CD4-positive, alpha-beta T cell (primary cell): ENCODE data around the gene VIPR1. TPM values are rescaled to one million over a fixed set of nuclear protein-coding genes. Genes with fewer than 3 reads are reported as not detected.
A peak's percentile ranks its signal among the peaks of the same experiment; 100 is the strongest.

Source experiments
- ATAC-seq: fragments of 200-7000 bp; cut with Tn5 transposase; one replicate; pipeline ENCODE4 v1.10.0; 2022; ENCODE audit warnings: mild to moderate bottlenecking; ENCODE audit not compliant: poor library complexity
- CTCF ChIA-PET: fragments of 350-600 bp; sonication (Branson Sonifier 250); formaldehyde crosslinking; loops from one replicate; lab custom pipeline; 2021; ENCODE audit warnings: antibody characterized with exemption, inconsistent platforms; lab: Charles Lee
- POLR2A ChIA-PET: fragments of 350-600 bp; sonication (Branson Sonifier 250); formaldehyde crosslinking; loops from one replicate; lab custom pipeline; 2021; ENCODE audit warnings: antibody characterized with exemption, inconsistent platforms; lab: Charles Lee
- DNase-seq, 14 experiments: peaks; one replicate each; pipeline ENCODE4 v3.0.0-alpha.2; 2013 to 2020; ENCODE audit warnings: mixed read lengths in 2 of 14
- H3K27ac ChIP-seq, 2 donors: one replicate each; pipeline versions ENCODE4 v1.5.1 to v1.7.0; 2013; ENCODE audit warnings: low read length in 2 of 2, low read depth in 1 of 2, mild to moderate bottlenecking in 1 of 2
- H3K27me3 ChIP-seq, 2 experiments: 1 replicate in 1 of 2; 2 replicates in 1 of 2; pipeline versions ENCODE4 v1.6.1 to v1.7.0; 2013; ENCODE audit warnings: low read length in 2 of 2, control low read depth in 1 of 2, mild to moderate bottlenecking in 1 of 2, moderate library complexity in 1 of 2; ENCODE audit not compliant: insufficient read depth in 2 of 2, control insufficient read depth in 1 of 2
- H3K36me3 ChIP-seq: one replicate; pipeline ENCODE4 v1.6.1; 2013; ENCODE audit warnings: low read length, control low read depth; ENCODE audit not compliant: insufficient read depth
- H3K4me1 ChIP-seq: one replicate; pipeline ENCODE4 v1.6.1; 2013; ENCODE audit warnings: low read length, control low read depth; ENCODE audit not compliant: insufficient read depth
- H3K4me3 ChIP-seq: one replicate; pipeline ENCODE4 v1.5.1; 2013; ENCODE audit warnings: mild to moderate bottlenecking, low read length, moderate library complexity
- H3K9me3 ChIP-seq, 2 experiments: 1 replicate in 1 of 2; 2 replicates in 1 of 2; pipeline versions ENCODE4 v1.6.1 to v1.7.0; 2013; ENCODE audit warnings: low read length in 2 of 2, mild to moderate bottlenecking in 2 of 2, control low read depth in 1 of 2, moderate library complexity in 1 of 2; ENCODE audit not compliant: control insufficient read depth in 1 of 2, insufficient read depth in 1 of 2
- H3K27ac Mint-ChIP-seq: one replicate; pipeline ENCODE4 v1.8.0; 2020; ENCODE audit warnings: mixed read lengths
- H3K27me3 Mint-ChIP-seq: one replicate; pipeline ENCODE4 v1.8.0; 2021; ENCODE audit warnings: mixed read lengths
- H3K36me3 Mint-ChIP-seq: one replicate; pipeline ENCODE4 v1.8.0; 2021; ENCODE audit warnings: low read depth, mixed read lengths
- H3K4me1 Mint-ChIP-seq: one replicate; pipeline ENCODE4 v1.8.0; 2021; ENCODE audit warnings: low read depth, mixed read lengths
- H3K4me3 Mint-ChIP-seq: one replicate; pipeline ENCODE4 v1.8.0; 2020; ENCODE audit warnings: mild to moderate bottlenecking, mixed read lengths
- H3K9me3 Mint-ChIP-seq: one replicate; pipeline ENCODE4 v1.8.0; 2020; ENCODE audit warnings: mixed read lengths
- intact Hi-C, 2 experiments: fragments of 100-400 bp; cut with DNase I in 1 of 2; cut with micrococcal nuclease in 1 of 2; formaldehyde crosslinking; loops; one replicate each; pipeline versions ENCODE4 v1.15.1 to v1.9.0; 2023 to 2025; cut with DNase I, micrococcal nuclease
- total RNA-seq, 174 experiments: library from RNA in 2 of 174; stranded (reverse) in 2 of 174; gene quantifications; one replicate each; pipeline ENCODE4 v1.2.3 and lab custom pipeline; 2021 to 2026
- TF ChIP-seq, protein P1 (sequence below): fragments of 200-600 bp; IDR thresholded peaks from one replicate; pipeline ENCODE4 v1.8.0; 2022; ENCODE audit warnings: antibody characterized with exemption, mild to moderate bottlenecking

Gene VIPR1
- total RNA-seq, 2 experiments from 2014 or later: 66.8 to 67.6 TPM

DNA sequence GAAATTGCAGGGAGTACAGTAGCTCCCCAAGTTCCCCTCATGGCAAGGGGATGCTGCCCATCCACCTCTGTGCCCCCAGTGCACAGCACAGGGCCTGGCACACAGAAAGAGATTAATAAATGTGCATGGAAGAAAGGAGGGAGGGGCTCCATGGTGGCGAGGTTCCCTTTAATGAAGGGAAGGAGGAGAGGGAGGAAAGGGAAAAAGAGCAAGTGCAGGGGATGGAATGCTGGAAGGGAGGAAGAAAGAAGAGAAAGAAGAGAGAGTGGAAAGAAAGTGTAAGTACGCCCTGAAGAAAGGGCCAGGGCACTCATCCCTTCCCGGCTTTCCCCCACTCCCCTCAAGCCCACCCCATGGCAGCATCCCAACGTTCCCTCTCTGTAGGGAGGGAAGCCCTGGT, 1.5 kb upstream of the VIPR1 start:
- peaks cover 39% of the 10 kb centered on the region for H3K4me1 Mint-ChIP-seq
- Histone ChIP-seq H3K27me3 (peaks cover 10 to 14% of the 10 kb centered on the region in 2 experiments), H3K4me3 (peak overlapping the region; percentile 71), H3K36me3 (no peaks in the 10 kb centered on the region), H3K4me1 (peaks cover 43% of the 10 kb centered on the region), H3K27ac (no peak overlapping the region), H3K9me3 (no peaks in the 10 kb centered on the region)
- ChIA-PET CTCF (interaction anchor here (0.6 to 2.1 kb wide), 10 partner anchors 9 to 141 kb away, joined by 3 to 31 read pairs (median 4); no protein-coding TSS in a partner anchor), POLR2A (interaction anchor here (0.8 to 2.6 kb wide), 8 partner anchors 36 to 113 kb away, joined by 4 to 30 read pairs (median 12); partner anchors contain the start of genes SEC22C and SS18L2)
- ATAC-seq (no peak), DNase-seq (no peak)
- peak overlapping the region; percentile 40 for H3K27ac Mint-ChIP-seq
- intact Hi-C loops: loop anchor here (1.0 to 10.0 kb wide), 4 partner anchors 39 to 1124 kb away; partner anchors contain the start of gene ANO10 (in 1 of the 2)
- peaks cover 5% of the 10 kb centered on the region for H3K36me3 Mint-ChIP-seq
- H3K4me3 Mint-ChIP-seq: peak overlapping the region; percentile 91
- no peaks in the 10 kb centered on the region for H3K9me3 Mint-ChIP-seq
- peaks cover 22% of the 10 kb centered on the region for H3K27me3 Mint-ChIP-seq
- TF ChIP-seq, protein P1, sequence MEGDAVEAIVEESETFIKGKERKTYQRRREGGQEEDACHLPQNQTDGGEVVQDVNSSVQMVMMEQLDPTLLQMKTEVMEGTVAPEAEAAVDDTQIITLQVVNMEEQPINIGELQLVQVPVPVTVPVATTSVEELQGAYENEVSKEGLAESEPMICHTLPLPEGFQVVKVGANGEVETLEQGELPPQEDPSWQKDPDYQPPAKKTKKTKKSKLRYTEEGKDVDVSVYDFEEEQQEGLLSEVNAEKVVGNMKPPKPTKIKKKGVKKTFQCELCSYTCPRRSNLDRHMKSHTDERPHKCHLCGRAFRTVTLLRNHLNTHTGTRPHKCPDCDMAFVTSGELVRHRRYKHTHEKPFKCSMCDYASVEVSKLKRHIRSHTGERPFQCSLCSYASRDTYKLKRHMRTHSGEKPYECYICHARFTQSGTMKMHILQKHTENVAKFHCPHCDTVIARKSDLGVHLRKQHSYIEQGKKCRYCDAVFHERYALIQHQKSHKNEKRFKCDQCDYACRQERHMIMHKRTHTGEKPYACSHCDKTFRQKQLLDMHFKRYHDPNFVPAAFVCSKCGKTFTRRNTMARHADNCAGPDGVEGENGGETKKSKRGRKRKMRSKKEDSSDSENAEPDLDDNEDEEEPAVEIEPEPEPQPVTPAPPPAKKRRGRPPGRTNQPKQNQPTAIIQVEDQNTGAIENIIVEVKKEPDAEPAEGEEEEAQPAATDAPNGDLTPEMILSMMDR: no peak

DNA sequence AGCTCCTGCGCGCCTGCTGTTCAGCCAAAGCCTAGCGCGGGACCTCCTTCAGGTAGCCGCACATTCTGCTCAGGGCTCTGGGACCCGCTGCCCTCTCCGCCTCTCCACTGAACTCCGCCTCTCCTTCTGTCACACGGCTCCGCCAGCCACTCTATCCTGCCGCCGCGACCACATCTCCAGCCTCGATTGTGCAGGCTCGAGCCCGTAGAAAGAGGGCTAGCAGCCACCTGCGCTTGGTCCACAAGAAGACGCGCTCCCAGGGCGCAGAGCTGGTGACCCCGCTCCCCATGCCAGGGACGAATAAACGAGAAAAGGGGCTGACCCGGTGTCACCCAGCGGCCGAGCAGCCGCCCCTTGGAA, 1.1 kb upstream of the VIPR1 start:
- ChIA-PET POLR2A (interaction anchor here (0.8 to 2.6 kb wide), 13 partner anchors 31 to 246 kb away, joined by 4 to 30 read pairs (median 9); partner anchors contain the start of genes SEC22C and SS18L2), CTCF (interaction anchor here (0.6 to 2.1 kb wide), 11 partner anchors 9 to 141 kb away, joined by 3 to 31 read pairs (median 5); no protein-coding TSS in a partner anchor)
- no peak overlapping the region for H3K27ac ChIP-seq
- peaks cover 10 to 14% of the 10 kb centered on the region in 2 experiments for H3K27me3 ChIP-seq
- no peaks in the 10 kb centered on the region for H3K36me3 ChIP-seq
- ATAC-seq: no peak
- Mint-ChIP-seq H3K27me3 (peaks cover 22% of the 10 kb centered on the region), H3K27ac (peak overlapping the region; percentile 40), H3K4me1 (peaks cover 43% of the 10 kb centered on the region), H3K9me3 (no peaks in the 10 kb centered on the region), H3K4me3 (peak overlapping the region; percentile 91), H3K36me3 (peaks cover 5% of the 10 kb centered on the region)
- peak overlapping the region; percentile 71 for H3K4me3 ChIP-seq
- no peaks in the 10 kb centered on the region for H3K9me3 ChIP-seq
- DNase-seq: peak in 1 of 14 experiments; percentile 7
- H3K4me1 ChIP-seq: peaks cover 47% of the 10 kb centered on the region
- intact Hi-C loops: loop anchor here (1.0 to 10.0 kb wide), 4 partner anchors 39 to 1124 kb away; partner anchors contain the start of gene ANO10 (in 1 of the 2)
- TF ChIP-seq, protein P1: no peak

DNA sequence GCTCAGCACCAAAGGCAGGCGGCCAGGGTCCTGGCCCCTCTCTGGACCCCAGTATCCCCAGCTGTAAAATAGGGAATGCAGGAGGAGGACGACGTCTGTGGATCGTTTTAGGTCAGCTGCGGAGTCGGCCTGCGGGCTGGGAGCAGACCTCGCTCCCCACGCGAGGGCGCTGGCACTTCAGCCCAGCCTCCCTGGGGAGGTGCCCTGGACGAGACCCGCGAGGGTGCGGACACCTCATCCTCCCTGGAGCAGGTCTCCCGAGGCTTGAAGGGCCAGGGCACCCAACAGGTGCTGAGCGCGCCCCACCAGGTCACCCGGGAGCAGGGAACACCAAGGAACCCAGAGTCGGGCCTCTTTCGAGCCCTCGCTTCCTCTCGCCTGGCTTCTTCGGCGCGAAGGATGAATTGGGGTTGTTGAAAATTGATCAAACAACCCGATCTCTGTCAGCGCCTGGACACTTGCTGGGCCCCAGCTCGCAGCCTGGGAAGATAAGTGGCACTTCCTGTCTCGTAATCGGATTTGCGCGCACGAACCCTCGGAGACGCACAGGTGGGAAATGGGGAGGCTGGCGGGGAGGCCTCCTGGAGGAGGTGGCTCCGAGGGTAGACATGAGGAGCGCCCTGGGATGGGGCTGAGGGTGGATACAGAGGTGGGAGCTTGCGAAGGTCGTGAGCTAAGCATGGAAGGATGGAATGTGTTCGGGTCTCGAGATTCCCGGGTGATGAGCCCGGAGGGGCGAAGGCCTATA, 588 bp upstream of the VIPR1 start:
- DNase-seq (peak; percentile 47 to 84 (median 62)), ATAC-seq (peak; percentile 36)
- Histone ChIP-seq H3K4me3 (peak overlapping the region; percentile 71), H3K4me1 (peaks cover 47% of the 10 kb centered on the region), H3K27ac (peak overlapping the region; percentile 18 to 59), H3K27me3 (peaks cover 10 to 14% of the 10 kb centered on the region in 2 experiments), H3K9me3 (no peaks in the 10 kb centered on the region), H3K36me3 (no peaks in the 10 kb centered on the region)
- peaks cover 5% of the 10 kb centered on the region for H3K36me3 Mint-ChIP-seq
- H3K27ac Mint-ChIP-seq: peak overlapping the region; percentile 87
- H3K4me1 Mint-ChIP-seq: peaks cover 48% of the 10 kb centered on the region
- TF ChIP-seq, protein P1: peak; percentile 93
- POLR2A ChIA-PET: interaction anchor here (0.7 to 2.6 kb wide), 25 partner anchors 11 to 540 kb away, joined by 3 to 30 read pairs (median 7); partner anchors contain the start of genes NKTR, SEC22C, SS18L2 and ULK4
- H3K4me3 Mint-ChIP-seq: peak overlapping the region; percentile 91
- CTCF ChIA-PET: interaction anchor here (0.6 to 2.1 kb wide), 15 partner anchors 8 to 140 kb away, joined by 3 to 31 read pairs (median 5); partner anchors contain the start of gene NKTR
- peaks cover 22% of the 10 kb centered on the region for H3K27me3 Mint-ChIP-seq
- no peaks in the 10 kb centered on the region for H3K9me3 Mint-ChIP-seq
- intact Hi-C loops: loop anchor here (1.0 to 10.0 kb wide), 6 partner anchors 38 to 1123 kb away; partner anchors contain the start of gene ANO10 (in 1 of the 2)
